ENCODE measurements around the gene AIP.
A peak's percentile ranks its signal among the peaks of the same experiment; 100 is the strongest.

Gene AIP

GRCh38 chr11:67494371-67495233, 11.8 kb downstream of the AIP start:
- DNase-seq = no peak

GRCh38 chr11:67495234-67496005, 12.6 kb downstream of the AIP start:
- DNase-seq = no peak

GRCh38 chr11:67496113-67496512, 13.3 kb downstream of the AIP start:
- DNase-seq = no peak

- no peak for DNase-seq
Observed at GRCh38 chr11:67497656-67498291, 14.9 kb downstream of the AIP start.

GRCh38 chr11:67498544-67498972, 15.7 kb downstream of the AIP start:
- no peak for DNase-seq

DNA sequence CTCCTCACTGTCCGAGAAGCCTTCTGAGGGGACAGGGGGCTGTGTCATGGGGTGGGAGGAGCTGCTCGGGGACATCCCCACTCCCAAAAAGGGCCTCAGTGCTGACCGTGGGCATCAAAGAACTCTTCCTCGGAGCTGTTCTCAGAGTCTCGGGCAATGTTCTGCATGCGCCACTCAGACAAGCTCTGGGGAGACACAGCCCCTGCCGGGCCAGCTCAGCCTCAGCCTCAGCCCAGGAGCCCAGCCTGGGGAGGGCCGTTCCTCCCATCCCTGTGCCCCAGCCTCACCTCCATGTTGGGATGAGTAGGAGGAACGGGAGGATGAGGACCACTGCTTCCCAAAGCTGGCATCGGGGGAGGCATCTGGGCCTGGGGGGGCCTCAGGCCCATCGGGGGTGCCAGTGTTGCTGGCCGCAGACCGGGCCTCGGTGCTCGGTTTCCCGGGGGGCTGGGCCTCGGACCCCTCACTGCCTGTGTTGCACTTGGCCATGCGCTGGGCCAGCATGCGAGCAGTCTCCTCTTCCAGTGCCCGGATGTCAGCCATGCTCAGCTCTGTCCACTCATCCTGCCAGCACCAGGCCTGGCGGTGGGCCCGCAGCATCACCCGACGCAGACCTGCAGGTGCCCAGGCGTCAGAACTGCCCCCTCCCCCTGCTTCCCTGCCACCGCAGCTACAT, 17.1 kb downstream of the AIP start:
- no peak for DNase-seq

GRCh38 chr11:67500484-67500821, 17.6 kb downstream of the AIP start:
- DNase-seq = no peak

- no peak for DNase-seq
Observed at GRCh38 chr11:67500831-67501715, 18.2 kb downstream of the AIP start.

DNA sequence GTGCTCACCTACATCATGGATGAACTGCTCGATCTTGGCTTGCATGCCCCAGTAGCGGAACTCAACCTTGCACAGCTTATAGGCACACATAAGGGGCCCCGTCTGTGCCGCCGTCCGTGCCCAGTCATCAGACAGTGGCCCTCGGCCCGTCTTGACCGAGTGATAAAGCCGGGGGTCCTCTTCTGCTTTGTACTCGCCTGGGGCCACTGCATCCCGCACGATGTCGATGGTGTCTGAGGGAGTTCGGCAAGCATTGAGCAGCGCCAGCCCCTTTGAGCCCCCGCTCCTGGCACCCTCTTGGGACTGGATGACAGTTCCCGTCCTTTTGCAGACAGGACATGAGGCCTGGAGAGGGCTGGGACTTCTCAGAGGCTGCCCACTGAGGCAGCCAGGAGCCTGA, 19.0 kb downstream of the AIP start:
- DNase-seq = no peak

GRCh38 chr11:67502328-67502979, 19.6 kb downstream of the AIP start:
- DNase-seq = no peak

GRCh38 chr11:67503119-67504004, 20.5 kb downstream of the AIP start:
- no peak for DNase-seq

- DNase-seq = peak; percentile 60
Observed at GRCh38 chr11:67504005-67504949, 21.5 kb downstream of the AIP start.

DNA sequence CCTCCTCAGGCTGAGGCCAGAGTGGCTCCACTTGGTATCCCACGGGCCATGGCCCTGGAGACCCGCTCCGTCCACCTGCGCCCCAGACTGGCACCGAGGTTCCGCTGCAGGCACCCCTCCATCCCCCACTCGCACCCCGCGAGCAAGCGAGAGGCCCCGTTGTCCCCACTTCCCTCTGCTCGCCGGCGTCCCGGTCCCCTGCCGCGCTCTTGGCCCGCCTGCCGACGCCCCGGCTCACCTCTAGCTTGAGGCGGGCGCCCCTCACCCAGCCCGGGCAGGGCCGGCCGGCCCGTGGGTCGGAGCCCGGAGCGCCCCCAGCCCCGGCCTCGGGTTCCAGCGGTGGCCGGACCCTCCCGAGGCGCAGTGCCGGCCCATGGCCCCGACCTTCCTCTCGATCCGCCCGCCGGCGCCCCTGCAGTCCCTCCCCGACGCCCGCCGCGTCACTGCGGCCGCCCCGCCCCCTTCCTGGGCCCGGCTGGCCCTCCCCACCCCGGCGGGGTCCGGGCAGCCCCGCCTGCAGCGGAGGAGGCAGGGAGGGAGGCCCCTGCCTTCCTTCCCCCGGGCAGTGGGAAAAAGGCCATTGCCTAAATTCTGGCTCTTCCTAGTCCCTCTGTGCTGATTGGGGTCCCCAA, 22.2 kb downstream of the AIP start, which contains the start of gene PITPNM1:
Gene PITPNM1 (minus strand): TSS at position 414 of the 632 bp plus-strand sequence. CDS start 1,183 bp downstream, outside the sequence.
- DNase-seq = peak; percentile 61

GRCh38 chr11:67505605-67506396, 23.0 kb downstream of the AIP start:
- peak; percentile 77 for DNase-seq

DNA sequence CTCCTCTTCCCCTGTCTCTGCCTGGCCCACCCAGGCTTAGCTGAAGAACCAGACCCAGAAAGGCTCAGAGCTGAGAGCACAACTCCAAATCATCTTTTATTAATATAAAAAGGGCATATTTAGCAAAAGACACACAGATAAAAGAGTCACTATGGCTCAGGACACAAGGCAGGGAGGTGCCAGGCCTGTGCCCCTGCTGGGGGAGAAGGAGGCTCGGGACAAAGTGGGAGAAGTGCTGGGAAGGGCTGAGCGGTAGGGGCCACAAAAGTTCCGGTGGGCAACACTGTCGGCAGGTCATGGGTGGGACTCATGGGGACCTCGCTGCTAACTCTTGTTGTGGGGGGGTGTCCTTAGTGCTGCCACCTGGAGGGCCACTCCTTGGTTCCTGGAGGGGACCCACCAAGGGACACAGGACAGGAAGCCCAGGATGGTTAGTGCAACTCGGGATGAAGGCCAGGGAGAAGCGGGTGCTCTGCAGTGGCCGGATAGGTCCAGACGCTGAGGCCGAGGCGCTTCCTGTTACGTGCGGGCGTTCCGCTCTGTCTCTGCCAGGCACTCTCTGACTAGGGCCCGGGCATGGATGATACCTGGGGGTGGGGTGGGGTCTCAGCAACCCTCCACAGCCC, 23.7 kb downstream of the AIP start:
- no peak for DNase-seq

GRCh38 chr11:67507242-67507863, 24.5 kb downstream of the AIP start:
- no peak for DNase-seq

Data from activated gamma-delta T cell (primary cell).